Measurements from ENCODE around the gene DDI2.

The DDI2 gene

DNA sequence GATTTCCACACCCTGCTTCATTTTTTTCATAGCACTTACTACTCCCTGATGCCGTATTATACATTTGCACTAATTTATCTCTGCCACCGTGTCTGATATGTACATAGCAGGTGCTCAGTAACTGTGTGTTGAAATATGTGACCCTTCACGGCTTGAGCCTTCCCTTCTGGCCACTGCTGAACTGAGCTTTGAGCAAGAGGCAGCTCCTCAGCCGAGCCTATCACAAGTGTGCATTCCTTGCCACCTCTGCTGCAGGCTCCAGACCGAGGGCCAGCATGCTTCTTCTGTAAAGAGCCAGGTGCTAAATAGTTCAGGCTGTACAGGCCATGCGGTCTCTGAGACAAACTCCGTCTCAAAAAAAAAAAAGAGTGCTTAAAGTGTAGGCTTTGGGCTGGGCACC, 89.5 kb downstream of the DDI2 start:
- no peak for TF ChIP-seq GATA3 (IDR thresholded peaks at IDR 0.05; ENCODE audit: low read depth, low read length)
- TF ChIP-seq GATA2 (IDR thresholded peaks at IDR 0.05; ENCODE audit: low read depth, low read length), result no peak

- no peak for TF ChIP-seq GATA3 (IDR thresholded peaks at IDR 0.05; ENCODE audit: low read depth, low read length)
- no peak for TF ChIP-seq GATA2 (IDR thresholded peaks at IDR 0.05; ENCODE audit: low read depth, low read length)
Measured at GRCh38 chr1:15707239-15707925, 90.1 kb downstream of the DDI2 start.

- no peak for TF ChIP-seq GATA2 (IDR thresholded peaks at IDR 0.05; ENCODE audit: low read depth, low read length)
- no peak for TF ChIP-seq GATA3 (IDR thresholded peaks at IDR 0.05; ENCODE audit: low read depth, low read length)
Measured at GRCh38 chr1:15708486-15709137, 91.4 kb downstream of the DDI2 start.

DNA sequence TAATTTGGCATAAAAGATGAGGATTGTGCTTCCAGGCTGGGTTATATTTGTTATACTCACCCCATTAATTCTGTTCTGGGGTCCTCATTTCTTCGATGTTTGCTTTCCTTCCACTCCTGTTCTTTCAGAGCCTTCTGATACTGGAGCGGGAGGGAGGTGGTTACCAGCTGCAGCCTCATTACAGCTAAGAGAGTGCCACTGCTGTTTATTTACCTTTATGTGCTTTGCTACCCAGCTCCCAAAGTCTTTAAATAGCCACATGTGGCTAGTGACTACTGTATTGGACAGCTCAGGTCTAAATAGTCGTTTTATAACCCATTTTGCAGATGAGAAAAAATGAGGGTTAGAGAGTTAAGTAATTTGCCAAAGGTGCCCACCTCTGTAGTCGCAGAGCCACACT, 92.0 kb downstream of the DDI2 start:
- TF ChIP-seq GATA2 (IDR thresholded peaks at IDR 0.05; ENCODE audit: low read depth, low read length) (no peak), GATA3 (IDR thresholded peaks at IDR 0.05; ENCODE audit: low read depth, low read length) (no peak)

GRCh38 chr1:15712168-15712567, 94.9 kb downstream of the DDI2 start:
- TF ChIP-seq GATA2 (IDR thresholded peaks at IDR 0.05; ENCODE audit: low read depth, low read length) (no peak), GATA3 (IDR thresholded peaks at IDR 0.05; ENCODE audit: low read depth, low read length) (no peak)

DNA sequence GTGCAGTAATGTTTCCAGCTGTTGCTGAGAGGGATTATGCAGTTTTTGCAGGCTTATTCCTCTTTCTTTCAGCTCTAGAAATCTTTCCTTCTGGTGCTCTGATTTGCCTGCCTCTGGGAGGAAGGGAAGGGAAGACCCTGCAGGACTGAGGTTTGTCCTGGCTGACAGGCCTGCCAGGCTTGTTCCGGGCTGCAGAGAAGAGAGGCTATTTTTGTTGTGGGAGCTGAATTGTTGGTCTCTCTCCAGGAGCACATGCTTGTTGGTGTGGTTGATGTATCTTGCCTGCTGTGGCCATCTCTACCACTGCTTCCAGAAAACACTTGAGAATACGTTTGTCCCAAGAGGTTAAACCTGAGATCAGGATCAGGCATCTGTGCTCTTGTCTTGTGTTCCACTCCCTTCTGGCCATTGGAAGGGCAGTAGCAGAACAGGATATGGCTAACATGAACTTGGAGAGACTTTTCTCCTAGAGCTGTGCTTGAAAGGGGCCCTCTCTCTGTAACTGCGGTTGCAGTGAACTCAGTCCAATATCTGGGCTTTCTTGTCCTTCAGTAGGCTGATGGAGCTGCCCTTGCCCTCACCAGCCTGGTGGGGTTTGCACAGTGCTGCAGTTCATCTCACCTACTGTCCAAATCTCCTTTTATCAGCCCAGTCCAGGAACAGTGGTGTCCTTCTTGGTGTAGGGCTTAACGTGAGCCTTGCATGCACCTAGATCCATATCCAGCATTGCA, 97.3 kb downstream of the DDI2 start:
- TF ChIP-seq GATA3 (IDR thresholded peaks at IDR 0.05; ENCODE audit: low read depth, low read length) (no peak), GATA2 (IDR thresholded peaks at IDR 0.05; ENCODE audit: low read depth, low read length) (no peak)

DNA sequence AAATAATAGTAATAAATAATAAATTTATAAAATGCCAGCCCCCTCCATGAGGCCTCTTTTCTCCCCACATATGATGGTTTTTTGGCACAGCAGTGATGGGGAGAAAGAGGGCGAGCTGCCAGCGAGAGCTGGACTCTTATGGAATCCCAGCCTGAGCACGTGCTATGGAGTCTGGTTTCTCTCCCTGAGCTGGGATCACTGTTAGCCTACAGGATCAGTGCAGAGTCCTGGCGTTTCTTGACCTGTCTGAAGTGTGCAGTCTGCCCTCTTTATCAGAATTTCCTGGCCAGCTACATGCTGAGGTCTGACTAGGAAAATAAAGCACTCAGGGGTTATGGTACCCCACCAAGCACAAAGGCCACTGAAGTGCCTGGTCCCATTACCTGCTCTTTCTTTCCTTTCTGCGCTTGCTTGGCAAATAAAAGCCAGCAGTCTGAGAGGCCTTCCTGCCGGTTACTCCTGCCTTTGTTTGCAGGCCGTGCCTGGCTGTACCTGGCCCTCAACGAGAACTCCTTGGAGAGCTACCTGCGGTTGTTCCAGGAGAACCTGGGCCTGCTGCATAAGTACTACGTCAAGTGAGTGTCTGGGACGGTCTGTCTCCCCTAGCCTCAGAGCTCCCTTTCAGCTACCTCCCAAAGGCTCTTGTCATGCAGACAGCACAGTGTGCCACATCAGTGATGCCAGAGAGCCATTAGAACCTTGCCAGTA, 100.3 kb downstream of the DDI2 start:
- TF ChIP-seq GATA2 (IDR thresholded peaks at IDR 0.05; ENCODE audit: low read depth, low read length), result no peak
- no peak for TF ChIP-seq GATA3 (IDR thresholded peaks at IDR 0.05; ENCODE audit: low read depth, low read length)

- no peak for TF ChIP-seq GATA3 (IDR thresholded peaks at IDR 0.05; ENCODE audit: low read depth, low read length)
Measured at GRCh38 chr1:15718199-15718601, 100.9 kb downstream of the DDI2 start.

Data from SH-SY5Y (cell line).